Right atrium auricular region (tissue), 2 donors: ENCODE data around the gene PTPN4. TPM values are rescaled to one million over a fixed set of nuclear protein-coding genes. Genes with fewer than 3 reads are reported as not detected.

Experiments
- DNase-seq: peaks from one replicate; pipeline ENCODE4 v3.0.0-alpha.2; 2019; ENCODE audit warnings: low spot score
- H3K27ac ChIP-seq, 2 donors: fragments of 200-600 bp; sonication (generic); 1 replicate in 1 of 2; 2 replicates in 1 of 2; pipeline ENCODE4 v1.5.1; 2016 to 2019
- H3K27me3 ChIP-seq, 2 donors: fragments of 200-600 bp; sonication (generic); one replicate each; pipeline versions ENCODE4 v1.5.1 to v1.6.0; 2017 to 2019
- H3K36me3 ChIP-seq: fragments of 200-600 bp; sonication (generic); one replicate; pipeline ENCODE4 v1.5.1; 2016
- H3K4me1 ChIP-seq, 2 donors: fragments of 200-600 bp; sonication (generic); one replicate each; pipeline versions ENCODE4 v1.5.1 to v1.6.0; 2017 to 2019
- H3K4me3 ChIP-seq, 2 donors: fragments of 200-600 bp; sonication (generic); 1 replicate in 1 of 2; 2 replicates in 1 of 2; pipeline ENCODE4 v1.5.1; 2017 to 2019; ENCODE audit warnings: mild to moderate bottlenecking in 1 of 2, moderate library complexity in 1 of 2
- H3K9me3 ChIP-seq, 2 donors: fragments of 200-600 bp; sonication (generic); one replicate each; pipeline ENCODE4 v1.5.1; 2019
- total RNA-seq, 2 donors: library from RNA; depleted of rRNA; stranded (reverse); fragments of >200 nt; gene quantifications; one replicate each; pipeline ENCODE4 v1.1.0, GENCODE V29; 2016
- TF ChIP-seq, protein P1 (sequence below), 2 donors: fragments of 200-600 bp; sonication (generic); IDR thresholded peaks; one replicate each; pipeline ENCODE4 v1.5.1; 2019; ENCODE audit warnings: antibody characterized with exemption in 2 of 2

PTPN4 gene
- total RNA-seq, 2 donors from 2014 or later: 23.7 to 44.1 TPM

DNA sequence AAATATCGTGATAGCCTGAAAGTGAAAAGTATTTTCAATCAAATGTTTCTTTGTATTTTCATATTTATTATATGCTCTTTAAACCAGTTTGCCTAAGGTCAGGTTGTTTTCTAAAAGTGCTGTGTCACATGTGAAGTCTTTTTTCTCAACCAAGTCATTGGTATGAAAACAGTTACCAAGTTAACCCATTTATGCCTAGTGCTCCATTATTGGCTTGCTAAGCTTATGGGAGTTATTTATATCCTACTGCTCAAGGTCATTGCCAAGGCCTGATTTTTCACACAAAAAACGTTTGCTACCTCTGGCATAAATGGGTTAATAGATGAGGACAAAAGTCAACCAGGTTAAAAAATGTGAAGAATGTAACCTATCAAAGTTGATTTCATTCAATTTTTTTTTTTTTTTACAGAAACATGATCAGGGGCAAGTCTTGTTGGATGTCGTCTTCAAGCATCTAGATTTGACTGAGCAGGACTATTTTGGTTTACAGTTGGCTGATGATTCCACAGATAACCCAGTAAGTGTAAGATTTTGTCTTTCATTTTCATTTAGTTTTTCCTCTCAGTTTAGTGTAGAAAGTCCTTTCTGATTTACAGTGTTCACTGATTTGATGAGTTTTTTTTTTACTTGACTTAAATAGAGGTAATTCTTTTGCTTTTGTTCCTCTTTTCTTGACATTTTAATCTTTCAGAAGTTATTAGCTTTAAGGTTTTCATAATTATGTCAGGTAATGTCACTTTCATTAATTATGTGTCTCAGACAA is 102.6 kb downstream of the PTPN4 start:
- Histone ChIP-seq H3K27me3 (no peaks in the 10 kb centered on the region), H3K4me1 (peaks cover 0 to 21% of the 10 kb centered on the region in 2 donors), H3K27ac (no peak overlapping the region), H3K36me3 (no peaks in the 10 kb centered on the region), H3K9me3 (no peaks in the 10 kb centered on the region), H3K4me3 (no peak overlapping the region)
- TF ChIP-seq, protein P1, sequence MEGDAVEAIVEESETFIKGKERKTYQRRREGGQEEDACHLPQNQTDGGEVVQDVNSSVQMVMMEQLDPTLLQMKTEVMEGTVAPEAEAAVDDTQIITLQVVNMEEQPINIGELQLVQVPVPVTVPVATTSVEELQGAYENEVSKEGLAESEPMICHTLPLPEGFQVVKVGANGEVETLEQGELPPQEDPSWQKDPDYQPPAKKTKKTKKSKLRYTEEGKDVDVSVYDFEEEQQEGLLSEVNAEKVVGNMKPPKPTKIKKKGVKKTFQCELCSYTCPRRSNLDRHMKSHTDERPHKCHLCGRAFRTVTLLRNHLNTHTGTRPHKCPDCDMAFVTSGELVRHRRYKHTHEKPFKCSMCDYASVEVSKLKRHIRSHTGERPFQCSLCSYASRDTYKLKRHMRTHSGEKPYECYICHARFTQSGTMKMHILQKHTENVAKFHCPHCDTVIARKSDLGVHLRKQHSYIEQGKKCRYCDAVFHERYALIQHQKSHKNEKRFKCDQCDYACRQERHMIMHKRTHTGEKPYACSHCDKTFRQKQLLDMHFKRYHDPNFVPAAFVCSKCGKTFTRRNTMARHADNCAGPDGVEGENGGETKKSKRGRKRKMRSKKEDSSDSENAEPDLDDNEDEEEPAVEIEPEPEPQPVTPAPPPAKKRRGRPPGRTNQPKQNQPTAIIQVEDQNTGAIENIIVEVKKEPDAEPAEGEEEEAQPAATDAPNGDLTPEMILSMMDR (IDR thresholded peaks at IDR 0.05): no peak
- DNase-seq: no peak

DNA sequence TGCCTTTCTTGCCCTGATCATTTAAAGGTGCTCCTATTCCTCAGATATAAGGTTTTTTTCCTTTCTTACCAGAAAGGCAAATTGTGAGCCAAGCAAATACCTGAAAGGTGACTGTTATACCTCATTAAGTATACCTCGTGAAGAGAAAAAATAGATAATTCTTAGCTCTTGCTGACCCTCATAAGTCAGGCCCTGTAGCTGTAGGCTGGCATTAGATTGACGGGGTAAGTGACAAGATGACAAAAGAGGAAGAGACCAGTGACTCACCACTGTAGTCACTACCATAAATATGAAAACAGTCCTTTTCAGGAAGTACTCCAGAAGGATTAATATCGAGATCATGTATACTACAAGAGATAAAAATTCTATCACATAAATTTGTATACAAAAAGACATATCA is 104.6 kb downstream of the PTPN4 start:
- Histone ChIP-seq H3K4me1 (peaks cover 0 to 21% of the 10 kb centered on the region in 2 donors), H3K36me3 (no peaks in the 10 kb centered on the region), H3K27ac (no peak overlapping the region), H3K4me3 (no peak overlapping the region), H3K27me3 (no peaks in the 10 kb centered on the region), H3K9me3 (no peaks in the 10 kb centered on the region)
- TF ChIP-seq, protein P1 (IDR thresholded peaks at IDR 0.05): no peak
- DNase-seq: no peak

DNA sequence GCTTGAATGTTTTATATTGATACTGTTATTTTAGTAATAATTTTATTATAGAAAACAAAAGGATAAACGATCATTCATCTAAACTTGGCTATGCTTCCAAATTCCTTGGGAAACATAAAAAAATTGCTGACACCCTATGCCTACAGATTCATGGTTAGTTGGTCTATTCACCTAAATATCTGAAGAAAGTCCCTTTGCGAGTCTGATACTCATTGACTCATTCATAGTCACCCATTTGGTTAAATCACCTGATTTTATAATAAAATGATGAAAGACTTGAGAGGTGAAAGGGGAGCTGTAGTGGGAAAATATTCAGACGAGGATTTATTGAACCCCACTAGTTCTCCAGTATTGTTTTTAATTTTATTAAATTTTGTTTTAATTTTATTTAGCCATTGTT is 112.0 kb downstream of the PTPN4 start:
- no peaks in the 10 kb centered on the region for H3K9me3 ChIP-seq
- no peaks in the 10 kb centered on the region for H3K27me3 ChIP-seq
- H3K27ac ChIP-seq: no peak overlapping the region
- DNase-seq: no peak
- no peaks in the 10 kb centered on the region for H3K36me3 ChIP-seq
- TF ChIP-seq, protein P1 (IDR thresholded peaks at IDR 0.05): no peak
- no peaks in the 10 kb centered on the region for H3K4me1 ChIP-seq
- no peak overlapping the region for H3K4me3 ChIP-seq

DNA sequence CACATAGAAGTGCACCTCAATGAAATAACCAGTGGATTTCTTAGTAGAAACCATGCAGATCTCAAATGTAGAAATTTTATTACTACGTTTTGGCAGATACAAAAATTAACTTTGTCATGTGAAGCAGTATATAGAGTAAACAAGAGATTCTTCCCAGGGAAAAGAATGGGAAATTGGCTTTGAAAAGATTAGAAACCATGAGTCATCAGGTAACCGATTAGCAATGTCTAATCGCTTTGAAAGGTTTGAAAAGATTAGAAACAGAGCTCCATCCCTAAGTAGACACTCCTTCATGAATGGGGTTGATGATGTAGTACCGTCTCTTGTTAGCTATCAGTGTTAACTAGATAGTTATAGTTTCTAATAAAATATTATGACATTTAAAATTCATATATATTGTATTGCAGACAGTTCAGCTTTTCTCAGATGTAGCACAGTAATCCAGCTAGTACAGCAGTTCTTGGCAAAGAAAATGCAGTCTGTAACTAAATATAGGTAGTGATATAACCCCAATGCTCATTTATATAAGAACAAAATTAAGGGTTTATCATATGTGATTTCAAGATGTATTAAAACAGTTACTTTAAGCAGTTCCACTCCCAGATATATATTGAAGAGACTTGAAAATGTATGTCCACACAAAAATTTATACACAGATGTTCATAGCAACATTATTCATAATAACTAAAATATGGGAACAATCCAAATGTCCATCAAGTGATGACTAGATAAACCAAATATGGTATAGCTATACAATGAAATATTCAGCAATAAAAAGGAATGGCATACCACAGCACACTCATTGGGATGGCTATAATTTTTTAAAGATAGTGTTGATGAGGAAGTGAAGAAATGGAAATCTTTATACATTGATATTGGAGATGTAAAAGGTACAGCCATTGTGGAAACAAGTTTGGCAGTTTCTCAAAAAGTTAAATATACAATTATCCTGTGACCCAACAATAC is 113.9 kb downstream of the PTPN4 start:
- no peaks in the 10 kb centered on the region for H3K4me1 ChIP-seq
- no peaks in the 10 kb centered on the region for H3K9me3 ChIP-seq
- H3K36me3 ChIP-seq: no peaks in the 10 kb centered on the region
- H3K27me3 ChIP-seq: no peaks in the 10 kb centered on the region
- TF ChIP-seq, protein P1 (IDR thresholded peaks at IDR 0.05): no peak
- DNase-seq: no peak
- H3K27ac ChIP-seq: no peak overlapping the region
- H3K4me3 ChIP-seq: no peak overlapping the region

DNA sequence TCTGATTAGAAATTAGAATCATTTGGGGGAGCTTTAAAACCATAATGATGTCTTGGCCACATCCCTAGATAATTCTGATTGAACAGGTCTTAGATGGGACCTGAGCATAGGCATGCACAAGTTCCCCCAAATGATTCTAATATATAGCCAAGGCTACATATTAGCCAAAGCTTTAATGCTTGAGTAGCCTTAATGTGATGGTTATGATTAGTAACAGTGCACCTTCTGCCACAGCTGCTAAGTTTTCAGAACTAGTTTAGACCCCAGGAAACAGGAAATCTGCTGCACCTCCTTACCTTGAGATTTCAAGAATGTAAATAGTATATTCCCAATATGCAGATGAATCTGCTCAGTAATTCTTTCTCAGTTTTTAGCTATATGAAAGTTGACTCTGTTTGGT is 119.8 kb downstream of the PTPN4 start:
- TF ChIP-seq, protein P1 (IDR thresholded peaks at IDR 0.05): no peak

More for the DNA sequence above, 119.8 kb downstream of the PTPN4 start:
- H3K27ac ChIP-seq: no peak overlapping the region
- no peaks in the 10 kb centered on the region for H3K4me1 ChIP-seq
- no peak for DNase-seq
- peaks cover 4% of the 10 kb centered on the region for H3K36me3 ChIP-seq
- H3K27me3 ChIP-seq: no peaks in the 10 kb centered on the region
- no peak overlapping the region for H3K4me3 ChIP-seq
- no peaks in the 10 kb centered on the region for H3K9me3 ChIP-seq
